AG10803 (cell line): ENCODE measurements around the gene CCT6B.

Experiments used
- DNase-seq: peaks from one replicate; pipeline ENCODE4 v3.0.0; 2010; ENCODE audit warnings: low read depth
- H3K4me3 ChIP-seq: 2 replicates; pipeline ENCODE4 v1.5.1; 2011; ENCODE audit warnings: mild to moderate bottlenecking, low read length, control low read depth
- CTCF ChIP-seq: conservative IDR thresholded peaks from 2 replicates; pipeline ENCODE4 v1.5.1; 2011; ENCODE audit warnings: mild to moderate bottlenecking, low read length, control low read depth, inconsistent platforms

The CCT6B gene

DNA sequence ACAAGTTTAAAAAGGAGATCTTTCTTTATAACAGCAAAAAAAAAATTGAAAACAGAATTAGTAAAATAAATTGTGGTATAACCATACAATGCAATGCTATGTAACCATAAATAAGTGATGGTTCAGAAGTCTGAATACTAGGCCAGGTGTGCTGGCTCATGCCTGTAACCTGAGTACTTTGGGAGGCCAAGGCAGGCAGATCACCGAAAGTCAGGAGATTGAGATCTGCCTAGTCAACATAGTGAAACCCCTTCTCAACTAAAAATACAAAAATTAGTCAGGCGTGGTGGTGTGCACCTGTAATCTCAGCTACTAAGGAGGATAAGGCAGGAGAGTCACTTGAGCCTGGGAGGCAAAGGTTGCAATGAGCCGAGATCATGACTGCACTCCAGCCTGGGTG, 34.6 kb downstream of the CCT6B start:
- DNase-seq, result no peak
- TF ChIP-seq CTCF, result no peak
- H3K4me3 ChIP-seq, result no peak overlapping the region

GRCh38 chr17:34920676-34921075, 40.6 kb downstream of the CCT6B start:
- no peak for DNase-seq
- H3K4me3 ChIP-seq, result no peak overlapping the region
- TF ChIP-seq CTCF, result no peak

- no peak overlapping the region for H3K4me3 ChIP-seq
- DNase-seq, result no peak
- TF ChIP-seq CTCF, result no peak
These were observed 43.9 kb downstream of the CCT6B start for GRCh38 chr17:34917381-34917780.

DNA sequence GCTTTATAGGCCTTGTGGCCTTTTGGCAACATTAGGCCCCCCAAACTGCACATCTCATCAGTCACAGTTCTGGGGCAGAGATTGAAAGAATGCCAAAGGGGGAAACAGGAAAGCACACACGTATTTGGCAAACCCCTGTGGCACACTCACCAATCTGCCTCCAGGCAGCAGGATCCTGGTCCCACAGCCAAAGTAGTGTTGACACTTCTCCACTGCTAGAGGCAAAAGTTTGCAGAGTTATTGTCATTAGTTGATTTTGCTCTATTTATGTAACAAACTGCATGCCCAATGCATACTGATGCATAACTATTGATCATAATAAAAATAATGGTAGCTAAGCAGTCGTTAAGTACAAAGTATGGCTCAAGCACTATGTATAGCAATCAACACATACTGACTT, 45.1 kb downstream of the CCT6B start:
- no peak for TF ChIP-seq CTCF
- no peak overlapping the region for H3K4me3 ChIP-seq
- no peak for DNase-seq

DNA sequence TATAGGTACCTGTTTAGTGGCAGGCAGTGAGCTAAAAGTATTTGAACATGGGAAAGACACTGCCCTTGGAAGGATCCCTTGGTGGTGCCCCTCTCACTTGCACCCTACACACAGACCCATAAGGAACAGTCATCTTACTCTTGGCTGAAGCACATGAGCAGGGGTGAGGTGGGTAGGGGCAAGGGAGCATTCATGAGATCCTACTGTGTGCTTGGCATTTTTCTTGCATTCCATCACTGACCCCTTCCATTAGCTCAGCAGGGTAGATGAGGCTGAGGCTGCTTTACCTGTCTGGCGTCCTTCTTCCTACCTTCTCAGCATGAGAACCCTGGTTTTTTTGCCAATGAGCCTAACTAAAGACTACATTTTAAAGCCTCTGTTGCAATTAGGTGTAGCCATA, 48.3 kb downstream of the CCT6B start:
- H3K4me3 ChIP-seq, result no peak overlapping the region
- no peak for TF ChIP-seq CTCF
- DNase-seq, result no peak

- H3K4me3 ChIP-seq, result no peak overlapping the region
- no peak for DNase-seq
- no peak for TF ChIP-seq CTCF
These were observed 52.2 kb downstream of the CCT6B start for GRCh38 chr17:34909040-34909439.

- no peak overlapping the region for H3K4me3 ChIP-seq
- DNase-seq, result no peak
- TF ChIP-seq CTCF, result no peak
These were observed 58.3 kb downstream of the CCT6B start for GRCh38 chr17:34902831-34903547.
